GM23338 (cell line): ENCODE data around the gene JARID2.

ENCODE experiments used
- CREB1 ChIP-seq: fragments of 250-450 bp; sonication (Bioruptor Pico); IDR thresholded peaks from 2 replicates; pipeline ENCODE4 v1.5.0; 2020; ENCODE audit warnings: low read depth, mild to moderate bottlenecking, moderate library complexity
- ZNF114 ChIP-seq: fragments of 250-450 bp; sonication (Bioruptor Pico); IDR thresholded peaks from 2 replicates; pipeline ENCODE4 v1.5.0; 2020; ENCODE audit warnings: mild to moderate bottlenecking, moderate library complexity
- TF ChIP-seq, protein P1 (sequence below), 2 experiments: fragments of 200-600 bp in 1 of 2; sonication (generic) in 1 of 2; conservative IDR thresholded peaks; 2 replicates each; pipeline versions ENCODE4 v1.5.1 to v1.6.1; 2016 to 2017; ENCODE audit warnings: antibody characterized with exemption in 2 of 2, low read depth in 2 of 2, mild to moderate bottlenecking in 2 of 2, moderate library complexity in 1 of 2

DNA sequence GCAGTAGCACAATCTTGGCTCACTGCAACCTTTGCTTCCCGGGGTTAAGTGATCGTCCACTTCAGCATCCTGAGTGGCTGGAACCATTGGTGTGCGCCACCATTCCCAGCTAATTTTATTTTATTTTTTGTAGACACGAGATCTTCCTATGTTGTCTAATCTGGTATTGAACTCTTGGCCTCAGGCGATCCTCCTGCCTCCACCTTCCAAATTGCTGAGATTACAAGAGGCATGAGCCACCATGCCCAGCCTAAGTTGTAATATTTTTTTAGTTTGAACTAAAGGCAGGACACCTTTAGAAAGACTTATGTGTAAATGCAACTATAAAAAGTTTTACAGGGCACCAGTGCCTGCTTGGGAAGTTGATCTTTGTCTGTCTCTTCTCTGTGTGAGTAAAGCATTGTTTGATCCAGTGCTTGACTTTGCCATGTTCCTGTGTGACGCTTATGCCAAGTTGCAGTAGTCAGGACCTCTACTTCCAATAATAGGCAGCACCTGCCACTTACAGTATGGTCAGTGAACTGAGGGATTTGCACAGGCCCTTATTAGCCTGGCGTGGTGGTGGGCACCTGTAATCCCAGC, 46.9 kb downstream of the JARID2 start:
- TF ChIP-seq, protein P1, sequence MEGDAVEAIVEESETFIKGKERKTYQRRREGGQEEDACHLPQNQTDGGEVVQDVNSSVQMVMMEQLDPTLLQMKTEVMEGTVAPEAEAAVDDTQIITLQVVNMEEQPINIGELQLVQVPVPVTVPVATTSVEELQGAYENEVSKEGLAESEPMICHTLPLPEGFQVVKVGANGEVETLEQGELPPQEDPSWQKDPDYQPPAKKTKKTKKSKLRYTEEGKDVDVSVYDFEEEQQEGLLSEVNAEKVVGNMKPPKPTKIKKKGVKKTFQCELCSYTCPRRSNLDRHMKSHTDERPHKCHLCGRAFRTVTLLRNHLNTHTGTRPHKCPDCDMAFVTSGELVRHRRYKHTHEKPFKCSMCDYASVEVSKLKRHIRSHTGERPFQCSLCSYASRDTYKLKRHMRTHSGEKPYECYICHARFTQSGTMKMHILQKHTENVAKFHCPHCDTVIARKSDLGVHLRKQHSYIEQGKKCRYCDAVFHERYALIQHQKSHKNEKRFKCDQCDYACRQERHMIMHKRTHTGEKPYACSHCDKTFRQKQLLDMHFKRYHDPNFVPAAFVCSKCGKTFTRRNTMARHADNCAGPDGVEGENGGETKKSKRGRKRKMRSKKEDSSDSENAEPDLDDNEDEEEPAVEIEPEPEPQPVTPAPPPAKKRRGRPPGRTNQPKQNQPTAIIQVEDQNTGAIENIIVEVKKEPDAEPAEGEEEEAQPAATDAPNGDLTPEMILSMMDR (conservative IDR thresholded peaks at IDR 0.05; ENCODE audit: low read depth in 2 of 2), result no peak
- TF ChIP-seq CREB1 (CRISPR knock-in tag), result no peak
- TF ChIP-seq ZNF114 (CRISPR knock-in tag), result no peak
